NCI-H446 treated with DMSO at 0.1 percent for 48 hours (cell line): Measurements from ENCODE around the gene YIPF5.
A peak's percentile ranks its signal among the peaks of the same experiment; 100 is the strongest.

Experiments used
- DNase-seq: peaks from one replicate; lab custom pipeline; 2025; lab: John Stamatoyannopoulos, UW

YIPF5 gene

GRCh38 chr5:144177548-144177947 lies 7.1 kb upstream of the YIPF5 start:
- no peak for DNase-seq

DNA sequence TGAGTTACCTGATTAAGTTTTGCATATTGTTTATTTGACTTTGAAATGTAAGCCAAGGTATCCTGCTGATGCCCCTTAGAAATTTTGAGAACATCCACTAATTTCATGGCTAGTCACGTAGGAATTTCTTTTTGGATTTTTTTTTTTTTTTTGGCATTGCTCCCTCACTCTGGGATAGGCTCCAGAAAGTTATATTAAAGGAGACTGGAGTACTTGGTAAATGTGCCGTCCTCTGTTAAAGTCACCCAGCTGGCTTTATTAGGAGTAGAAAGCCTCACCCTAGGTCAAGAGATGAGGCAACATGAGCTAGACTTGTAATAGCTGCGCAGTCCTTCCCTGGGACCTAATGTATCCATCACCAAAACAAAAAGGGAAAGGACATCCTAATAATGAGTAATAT lies 3.3 kb upstream of the YIPF5 start:
- no peak for DNase-seq

DNA sequence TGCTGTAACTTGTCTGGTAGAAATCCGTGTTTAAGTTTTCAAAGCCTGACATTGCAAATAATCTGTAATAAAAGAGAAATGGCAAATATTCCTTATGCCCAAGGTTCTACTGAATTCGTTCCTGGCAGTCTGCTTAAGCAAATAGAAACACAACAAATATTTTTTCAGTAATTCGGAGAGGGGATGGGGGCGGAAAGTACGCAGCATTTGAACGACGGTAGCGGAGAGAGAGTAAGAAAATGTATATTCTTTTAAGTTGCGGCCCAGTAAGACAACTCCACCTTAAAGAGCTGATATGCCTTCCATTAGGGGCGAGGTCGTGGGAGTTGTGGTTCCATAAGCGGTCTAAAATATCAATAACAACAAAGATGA lies 569 bp downstream of the YIPF5 start:
- DNase-seq = no peak

GRCh38 chr5:144167998-144168397 lies 2.5 kb downstream of the YIPF5 start:
- no peak for DNase-seq

GRCh38 chr5:144166696-144167095 lies 3.8 kb downstream of the YIPF5 start:
- DNase-seq = no peak

GRCh38 chr5:144162686-144163085 lies 7.8 kb downstream of the YIPF5 start:
- DNase-seq = no peak

DNA sequence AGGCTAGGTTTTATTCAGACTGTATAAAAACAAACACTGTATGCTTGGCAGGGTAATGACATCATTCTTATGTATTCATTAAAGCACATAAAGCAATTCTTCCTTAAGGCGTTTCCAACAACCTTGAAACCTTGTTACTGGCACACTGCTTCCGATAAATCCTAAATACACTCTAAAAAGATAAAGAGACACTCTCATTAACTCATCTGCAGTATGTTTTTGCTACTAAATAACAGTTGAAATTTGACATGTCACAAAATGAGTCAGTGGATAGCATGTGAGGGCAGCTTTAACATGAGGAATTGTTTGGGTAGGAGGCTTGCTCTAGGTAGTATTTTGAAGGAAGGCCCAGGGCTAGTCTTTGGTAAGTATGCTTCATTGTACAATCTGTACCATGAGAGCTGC lies 13.7 kb downstream of the YIPF5 start:
- DNase-seq = no peak

- DNase-seq = no peak
Measured at GRCh38 chr5:144151026-144151425, 19.4 kb downstream of the YIPF5 start.

GRCh38 chr5:144144956-144145751 lies 25.3 kb downstream of the YIPF5 start:
- no peak for DNase-seq

DNA sequence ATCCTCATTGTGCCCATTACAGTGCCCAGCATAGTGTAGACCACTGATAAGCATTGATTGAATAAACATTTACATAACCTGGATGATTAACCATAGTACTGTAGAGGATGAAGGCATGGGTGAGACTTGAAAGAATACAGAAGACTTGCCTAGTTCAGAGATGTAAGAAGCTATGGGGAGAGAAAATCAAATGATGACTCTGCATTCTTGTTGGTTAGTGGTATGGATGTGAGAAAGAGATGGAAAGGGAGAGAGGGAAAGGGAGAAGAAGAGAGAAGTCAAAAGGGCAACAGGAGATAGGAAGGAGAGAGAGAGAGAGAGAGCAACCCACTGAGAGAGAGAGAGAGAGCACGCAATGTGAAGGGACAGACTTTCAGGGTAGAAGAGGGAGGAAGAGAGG lies 26.8 kb downstream of the YIPF5 start:
- DNase-seq = no peak

DNA sequence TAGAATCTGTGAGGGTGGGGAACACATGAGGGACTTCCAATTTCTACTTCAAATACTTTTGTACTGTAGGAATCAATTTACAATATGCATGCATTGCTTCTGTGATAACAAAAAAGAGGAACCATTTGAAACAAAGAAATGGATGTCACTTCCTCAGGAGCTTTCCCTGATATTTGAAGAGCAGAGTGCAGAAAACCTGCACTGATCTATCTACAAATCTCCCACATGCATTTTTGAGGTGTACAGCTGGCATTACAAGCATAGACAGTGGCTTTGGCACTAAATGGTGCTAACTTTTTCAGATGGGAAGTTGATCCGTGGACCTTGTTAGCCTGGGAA lies 27.7 kb downstream of the YIPF5 start:
- DNase-seq = no peak

DNA sequence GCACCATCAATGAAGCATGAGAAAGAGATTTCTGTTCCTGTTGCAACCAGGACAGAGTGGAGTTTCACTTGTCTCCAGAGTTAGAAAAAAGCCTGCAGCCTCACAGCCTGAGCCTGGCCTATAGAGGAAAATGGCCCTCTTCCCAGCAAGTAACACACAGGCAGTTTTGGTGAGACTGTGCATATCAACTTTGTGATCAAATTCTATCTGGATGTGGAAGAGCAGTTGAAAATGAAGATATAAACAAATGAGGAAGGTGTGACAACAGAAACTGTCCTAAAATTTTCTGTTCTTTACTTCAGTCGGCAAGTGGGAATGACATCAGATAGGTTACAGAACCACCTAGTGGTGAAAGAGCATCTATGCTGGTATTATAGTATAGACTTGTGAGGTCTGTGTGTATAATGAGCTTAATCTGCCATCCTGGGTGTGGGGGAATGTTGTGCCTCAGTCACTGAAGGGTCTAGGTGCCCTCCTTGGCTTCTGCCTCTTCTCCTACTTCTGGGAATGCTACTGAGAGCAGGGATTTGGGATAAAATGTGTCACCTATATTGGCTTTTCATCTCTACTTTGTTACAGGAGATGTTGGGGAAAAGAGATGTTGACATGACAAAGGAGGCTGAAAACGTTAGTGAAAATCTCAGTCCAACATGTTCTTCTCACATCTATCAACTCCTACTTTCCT lies 28.2 kb downstream of the YIPF5 start:
- DNase-seq = peak; percentile 20

- DNase-seq = no peak
Measured at GRCh38 chr5:144141585-144141984, 28.9 kb downstream of the YIPF5 start.

- DNase-seq = no peak
Measured at GRCh38 chr5:144139586-144139985, 30.9 kb downstream of the YIPF5 start.

DNA sequence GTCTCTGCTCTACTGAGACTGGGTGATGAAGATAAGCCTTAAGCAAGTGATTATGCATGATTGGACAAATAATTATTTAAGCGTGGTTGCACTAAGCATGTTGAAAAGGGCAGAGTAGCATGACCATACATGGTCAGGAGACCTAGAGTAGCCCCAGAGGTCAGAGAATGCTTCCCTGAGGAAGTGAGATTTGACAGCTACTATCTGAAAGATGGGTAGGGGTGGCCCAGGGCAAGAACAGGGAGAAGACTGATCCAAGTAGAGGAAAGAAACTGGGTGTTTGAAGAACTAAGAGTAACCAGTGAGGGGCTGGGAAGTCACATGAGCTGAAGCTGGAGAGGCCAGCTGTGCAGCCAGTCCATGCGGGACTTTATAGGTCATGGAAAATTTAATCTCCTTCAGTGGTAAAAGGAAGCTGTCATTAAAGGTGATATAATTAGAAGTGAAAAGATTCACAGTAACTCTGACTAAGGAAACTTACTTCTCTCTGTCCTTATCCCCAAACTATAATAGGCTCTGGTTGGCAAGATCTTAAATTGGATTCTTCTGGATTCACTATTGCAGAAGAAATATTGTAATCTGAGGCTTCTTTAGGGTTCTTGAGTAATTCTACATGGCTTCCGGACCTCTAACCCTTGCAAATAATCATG lies 35.2 kb downstream of the YIPF5 start:
- no peak for DNase-seq

- DNase-seq = no peak
Measured at GRCh38 chr5:144134194-144134826, 36.1 kb downstream of the YIPF5 start.

DNA sequence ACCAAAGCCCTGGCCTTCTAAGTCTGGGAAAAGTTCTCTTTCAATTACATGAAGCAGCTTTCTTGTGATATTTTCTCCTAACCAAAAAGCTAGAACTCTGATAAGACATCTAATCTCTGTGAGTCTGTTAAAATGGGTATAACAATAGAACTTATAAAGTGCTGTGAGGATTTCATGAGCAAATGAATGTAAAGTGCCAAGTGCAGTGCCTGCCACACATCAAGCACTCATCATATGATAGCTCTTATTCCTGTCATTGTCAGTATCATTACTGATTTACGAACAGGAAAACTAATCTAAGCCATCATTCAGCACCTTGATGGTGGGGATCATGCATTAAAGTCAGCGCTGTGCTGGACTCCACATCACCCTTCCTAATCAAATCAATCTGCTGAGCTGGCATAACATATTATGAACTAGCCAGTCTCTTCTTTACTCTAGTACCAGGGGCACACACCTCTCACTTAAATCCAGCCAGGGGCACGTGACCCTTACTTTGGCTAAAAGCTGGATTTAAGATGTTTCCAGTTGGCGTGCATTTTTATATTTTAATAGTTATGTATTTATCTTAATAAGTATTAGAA lies 37.3 kb downstream of the YIPF5 start:
- no peak for DNase-seq

- no peak for DNase-seq
Measured at GRCh38 chr5:144131261-144131660, 39.2 kb downstream of the YIPF5 start.

DNA sequence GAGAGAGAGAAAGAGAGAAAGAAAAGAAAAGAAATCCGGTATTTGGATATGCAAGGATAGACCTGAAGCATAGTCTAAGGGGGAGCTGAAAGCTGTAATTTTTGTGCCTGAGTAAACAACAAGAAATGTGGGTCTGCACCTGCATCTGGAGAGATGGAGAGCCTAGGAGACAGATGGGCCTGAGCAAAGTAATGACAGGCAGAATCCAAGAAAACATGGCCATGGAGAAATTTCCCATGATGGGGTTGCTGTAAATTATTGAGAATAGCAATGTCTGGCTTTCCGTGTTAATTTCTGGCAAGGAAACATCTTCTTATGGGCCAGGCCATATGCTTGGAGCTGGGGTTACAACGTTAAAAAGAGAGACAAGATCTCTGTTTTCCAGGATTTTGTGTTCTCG lies 40.2 kb downstream of the YIPF5 start:
- DNase-seq = peak; percentile 54

GRCh38 chr5:144128844-144129243 lies 41.6 kb downstream of the YIPF5 start:
- no peak for DNase-seq

DNA sequence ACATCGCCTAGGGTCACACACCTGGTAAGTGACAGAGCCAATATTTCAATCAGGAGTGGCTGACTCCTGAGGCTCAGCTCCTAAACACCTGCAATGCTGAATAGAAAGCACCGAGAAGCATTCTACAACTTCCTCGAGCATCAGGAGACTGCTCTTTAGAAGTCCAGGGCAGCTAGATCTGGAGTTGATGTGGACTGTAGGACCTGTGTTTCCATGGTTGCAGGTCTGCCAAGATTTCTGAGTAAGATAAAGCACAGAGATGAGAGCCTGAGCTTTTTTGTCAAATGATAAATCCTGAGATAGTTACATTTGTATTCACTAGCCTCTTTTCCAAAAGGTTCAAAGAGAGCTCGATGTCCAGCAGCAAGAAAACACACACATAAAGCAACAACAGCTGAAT lies 43.8 kb downstream of the YIPF5 start:
- no peak for DNase-seq

DNA sequence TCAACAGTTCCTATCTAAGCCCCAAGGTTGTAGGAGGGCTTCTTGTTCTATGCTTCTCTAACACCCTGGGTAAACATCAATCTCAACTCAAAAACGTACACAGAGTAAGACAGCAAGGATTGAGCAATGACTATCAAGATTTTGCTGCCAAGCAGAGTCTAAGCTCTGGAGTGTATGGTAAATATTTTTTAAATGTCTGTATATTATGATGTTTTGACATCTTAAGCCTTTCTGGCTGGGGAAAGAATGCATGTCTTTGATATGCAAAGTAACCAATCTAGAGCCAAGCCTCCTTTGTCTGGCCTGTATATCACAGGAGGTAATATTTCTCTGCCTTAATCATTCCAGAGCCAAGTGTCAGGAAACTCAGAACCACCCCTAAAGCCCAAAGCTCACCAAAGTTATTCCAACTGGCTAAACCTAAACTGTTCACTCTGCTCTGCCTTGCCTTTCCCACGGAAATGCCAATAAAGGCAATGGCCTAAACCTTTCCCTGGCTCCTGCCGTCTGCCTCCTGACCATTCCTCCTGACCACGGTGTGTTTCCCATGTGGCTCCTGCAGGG lies 45.2 kb downstream of the YIPF5 start:
- no peak for DNase-seq
